GM12874 (cell line): ENCODE results near the gene GRM4.

Source experiments
- TF ChIP-seq, protein P1 (sequence below): IDR thresholded peaks from 2 replicates; pipeline ENCODE4 v1.5.1; 2011; ENCODE audit warnings: low read depth, mild to moderate bottlenecking, control low read depth, low read length, moderate library complexity; ENCODE audit not compliant: insufficient read depth

Gene GRM4

DNA sequence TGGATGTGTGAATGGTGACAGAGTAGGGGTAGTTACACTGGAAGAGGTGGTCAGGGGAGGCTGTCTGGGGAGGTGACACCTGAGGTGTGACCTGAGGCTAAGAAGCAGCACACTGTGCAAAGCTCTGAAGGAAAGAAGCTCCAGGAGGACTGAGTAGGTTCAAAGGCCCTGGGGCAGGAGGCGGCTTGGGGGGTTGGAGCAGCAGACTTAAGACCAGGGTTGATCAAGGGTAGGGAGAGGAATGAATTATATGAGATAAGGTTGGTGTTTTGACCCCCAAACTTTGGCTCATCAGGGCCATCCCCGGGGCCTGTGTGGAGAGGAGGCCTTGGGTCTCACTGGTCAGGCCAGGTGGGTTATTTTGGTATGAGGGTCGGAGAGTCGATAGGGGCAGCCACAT, 166.1 kb downstream of the GRM4 start:
- TF ChIP-seq, protein P1, sequence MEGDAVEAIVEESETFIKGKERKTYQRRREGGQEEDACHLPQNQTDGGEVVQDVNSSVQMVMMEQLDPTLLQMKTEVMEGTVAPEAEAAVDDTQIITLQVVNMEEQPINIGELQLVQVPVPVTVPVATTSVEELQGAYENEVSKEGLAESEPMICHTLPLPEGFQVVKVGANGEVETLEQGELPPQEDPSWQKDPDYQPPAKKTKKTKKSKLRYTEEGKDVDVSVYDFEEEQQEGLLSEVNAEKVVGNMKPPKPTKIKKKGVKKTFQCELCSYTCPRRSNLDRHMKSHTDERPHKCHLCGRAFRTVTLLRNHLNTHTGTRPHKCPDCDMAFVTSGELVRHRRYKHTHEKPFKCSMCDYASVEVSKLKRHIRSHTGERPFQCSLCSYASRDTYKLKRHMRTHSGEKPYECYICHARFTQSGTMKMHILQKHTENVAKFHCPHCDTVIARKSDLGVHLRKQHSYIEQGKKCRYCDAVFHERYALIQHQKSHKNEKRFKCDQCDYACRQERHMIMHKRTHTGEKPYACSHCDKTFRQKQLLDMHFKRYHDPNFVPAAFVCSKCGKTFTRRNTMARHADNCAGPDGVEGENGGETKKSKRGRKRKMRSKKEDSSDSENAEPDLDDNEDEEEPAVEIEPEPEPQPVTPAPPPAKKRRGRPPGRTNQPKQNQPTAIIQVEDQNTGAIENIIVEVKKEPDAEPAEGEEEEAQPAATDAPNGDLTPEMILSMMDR: no peak

DNA sequence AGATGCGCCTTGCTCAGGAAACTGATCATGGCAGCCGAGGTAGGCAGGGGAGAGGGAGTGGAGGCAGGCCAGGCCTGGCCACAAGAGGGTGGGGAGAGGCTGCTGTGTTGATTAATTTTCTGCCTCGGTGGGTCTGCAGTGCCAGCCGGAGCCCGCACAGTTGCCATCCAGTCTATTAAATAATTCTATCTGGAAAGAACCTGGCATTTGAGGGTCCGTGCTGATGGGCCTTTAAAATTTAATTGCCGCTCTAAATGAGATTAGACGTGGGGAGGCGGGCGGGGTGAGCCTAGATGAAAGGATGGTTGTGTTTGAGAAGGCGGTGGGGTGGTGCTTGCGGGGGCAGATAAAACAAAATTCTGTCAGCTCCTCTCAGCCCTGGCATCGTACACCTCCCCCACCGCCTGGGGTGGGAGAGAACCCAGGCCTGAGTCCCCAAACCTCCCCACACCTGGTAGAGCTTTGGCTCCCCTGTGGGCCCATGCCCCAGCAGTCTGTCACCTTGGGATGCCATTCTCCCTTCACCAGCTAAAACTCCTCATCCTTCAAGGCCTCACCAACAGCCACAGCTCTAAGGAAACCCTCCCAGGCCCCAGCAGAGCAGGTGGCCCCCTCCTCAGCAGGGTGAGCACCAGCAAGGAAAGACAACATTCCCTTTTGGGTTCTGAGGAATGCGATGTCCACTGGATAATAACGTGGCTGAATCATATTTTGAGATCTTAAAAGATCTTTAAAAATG, 167.3 kb downstream of the GRM4 start:
- TF ChIP-seq, protein P1: no peak

DNA sequence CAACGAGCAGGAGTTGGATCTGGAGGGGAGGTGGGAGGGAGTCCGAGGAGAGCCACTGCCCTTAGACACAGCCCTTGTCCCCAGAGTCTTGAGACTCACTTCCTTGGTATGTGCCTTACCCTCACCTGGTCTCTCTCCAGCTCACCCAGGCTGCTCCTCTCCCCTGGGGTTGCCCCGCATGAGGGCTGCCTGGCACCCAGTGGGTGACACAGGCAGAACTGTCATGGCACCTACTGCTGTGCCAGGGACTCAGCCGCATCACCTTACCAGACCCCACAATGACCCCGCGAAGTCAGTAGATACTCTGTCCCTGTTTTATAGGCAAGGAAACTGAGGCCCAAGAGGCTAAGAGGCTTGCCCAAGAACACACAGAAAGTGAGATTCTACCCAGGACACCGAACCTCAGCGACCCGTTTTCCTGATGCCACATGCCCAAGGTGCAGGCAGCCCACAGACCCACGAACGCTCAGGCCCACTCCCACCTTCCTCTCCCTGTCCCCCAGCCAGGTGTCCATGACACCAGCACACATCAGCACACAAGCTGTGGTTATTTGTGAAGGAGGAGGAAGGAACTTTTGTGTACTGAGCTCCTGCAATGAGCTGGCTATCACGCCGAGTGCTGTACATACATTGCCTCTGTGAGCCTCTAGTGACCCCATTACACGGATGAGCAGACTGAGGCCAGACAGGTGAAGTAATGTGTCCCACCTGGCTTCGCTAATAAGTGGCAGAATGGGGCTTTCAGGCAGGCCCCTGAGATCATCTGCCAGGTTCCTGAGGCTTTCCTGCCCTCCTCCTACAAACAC, 168.1 kb downstream of the GRM4 start:
- TF ChIP-seq, protein P1: no peak

DNA sequence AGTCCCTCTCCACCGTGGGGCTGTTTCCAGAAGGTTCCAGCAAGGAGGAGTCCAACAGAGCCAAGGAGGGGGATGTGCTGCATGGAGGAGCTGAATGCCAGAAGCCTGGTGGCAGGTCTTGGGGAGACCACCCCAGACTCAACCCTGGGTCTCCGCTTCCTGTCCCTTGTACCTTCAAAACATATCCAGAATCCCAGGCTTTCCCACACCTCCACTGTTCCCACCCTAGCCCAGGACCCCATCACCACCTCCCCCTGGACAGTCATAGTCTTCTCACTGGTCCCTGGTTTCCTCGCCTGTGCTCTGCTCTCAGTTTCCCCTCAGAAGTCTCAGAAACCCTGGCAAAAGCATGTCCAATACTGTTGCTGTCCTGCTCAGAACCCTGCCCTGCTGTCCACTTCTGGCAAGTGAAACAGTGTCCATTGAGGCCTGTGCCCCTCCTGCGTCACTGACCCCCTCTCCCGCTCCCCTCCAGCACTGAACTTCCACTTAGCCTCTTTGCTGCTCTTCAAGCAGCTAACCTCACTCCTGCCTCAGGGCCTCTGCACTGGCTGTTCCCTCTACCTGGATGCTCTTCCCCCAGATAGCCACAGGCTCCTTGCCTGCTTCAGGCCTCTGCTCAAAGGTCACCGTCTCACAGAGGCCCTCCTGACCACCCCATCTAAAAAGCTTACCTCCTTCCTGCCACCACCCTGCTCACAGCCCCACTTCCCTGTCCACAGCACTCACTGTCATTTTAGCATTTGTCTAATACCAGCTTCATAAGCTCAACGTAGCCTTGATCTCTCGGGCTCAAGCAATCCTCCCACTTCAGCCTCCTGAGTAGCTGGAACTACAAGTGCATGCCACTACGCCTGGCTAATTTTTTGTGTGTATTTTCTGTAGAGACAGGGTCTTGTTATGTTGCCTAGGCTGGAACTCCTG, 169.2 kb downstream of the GRM4 start:
- TF ChIP-seq, protein P1: no peak

DNA sequence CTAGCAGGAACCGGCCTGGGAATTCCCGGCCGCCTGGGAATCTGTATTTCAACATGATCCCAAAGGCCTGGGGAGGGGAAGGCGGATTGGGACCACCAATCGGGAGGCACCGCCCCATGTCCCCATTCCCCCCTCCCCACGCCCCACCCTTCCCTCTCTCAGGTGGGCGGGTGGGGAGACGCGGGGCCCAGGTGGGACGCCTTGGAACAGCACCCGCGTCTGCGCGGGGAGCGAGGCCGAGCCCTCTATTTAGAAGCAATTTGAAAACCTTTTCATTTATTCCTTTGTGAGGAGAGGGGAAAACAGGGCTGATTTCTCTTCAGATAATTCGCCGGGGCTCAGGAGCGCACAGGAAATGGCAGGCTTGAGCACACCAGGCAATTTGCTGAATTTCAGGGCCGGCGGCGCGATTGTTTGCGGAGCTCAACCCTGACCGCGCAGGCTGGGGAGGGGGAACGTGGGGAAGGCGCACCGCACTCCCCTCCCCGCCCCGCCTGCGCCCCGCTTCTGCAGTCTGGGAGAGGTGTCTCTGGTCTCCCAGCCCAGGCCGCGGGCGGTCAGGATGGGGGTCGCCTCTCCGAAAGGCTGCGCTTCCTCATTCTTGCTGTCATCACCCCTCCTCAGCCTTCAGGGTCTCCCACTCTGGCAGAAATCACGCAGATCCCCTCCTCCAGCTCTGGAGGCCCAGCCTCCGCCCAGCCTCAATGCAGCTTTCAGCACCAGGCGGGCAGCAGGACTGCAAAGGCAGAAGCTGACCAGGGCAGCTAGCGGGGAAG, 170.0 kb downstream of the GRM4 start:
- TF ChIP-seq, protein P1: no peak

DNA sequence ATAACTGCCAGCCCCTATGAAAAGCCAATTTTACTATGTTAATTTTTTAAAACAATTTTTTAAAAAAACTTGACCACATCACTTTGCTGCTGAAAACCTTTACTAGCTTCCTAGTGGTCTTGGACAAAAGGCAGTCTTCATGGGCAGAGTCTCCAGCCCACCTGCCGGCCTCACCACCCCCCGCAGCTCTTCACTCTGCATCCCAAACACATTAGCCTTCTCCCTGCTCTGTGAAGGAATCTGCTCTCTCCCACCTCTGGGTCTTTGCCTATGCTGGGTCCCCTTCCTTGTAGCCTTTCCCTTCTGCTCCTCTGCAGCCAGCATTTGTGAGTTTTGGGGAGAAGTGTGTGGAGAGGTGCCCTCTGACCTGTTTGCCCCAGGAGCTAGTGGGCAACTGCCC, 171.4 kb downstream of the GRM4 start:
- TF ChIP-seq, protein P1: no peak
